NCI-H526 treated with DMSO at 0.1 percent for 48 hours (cell line): Measurements from ENCODE around the gene CLIP2.

Source experiments
- DNase-seq: peaks from one replicate; lab custom pipeline; 2025; lab: John Stamatoyannopoulos, UW

The CLIP2 gene

GRCh38 chr7:74271742-74272141 is 17.5 kb upstream of the CLIP2 start:
- DNase-seq: no peak

DNA sequence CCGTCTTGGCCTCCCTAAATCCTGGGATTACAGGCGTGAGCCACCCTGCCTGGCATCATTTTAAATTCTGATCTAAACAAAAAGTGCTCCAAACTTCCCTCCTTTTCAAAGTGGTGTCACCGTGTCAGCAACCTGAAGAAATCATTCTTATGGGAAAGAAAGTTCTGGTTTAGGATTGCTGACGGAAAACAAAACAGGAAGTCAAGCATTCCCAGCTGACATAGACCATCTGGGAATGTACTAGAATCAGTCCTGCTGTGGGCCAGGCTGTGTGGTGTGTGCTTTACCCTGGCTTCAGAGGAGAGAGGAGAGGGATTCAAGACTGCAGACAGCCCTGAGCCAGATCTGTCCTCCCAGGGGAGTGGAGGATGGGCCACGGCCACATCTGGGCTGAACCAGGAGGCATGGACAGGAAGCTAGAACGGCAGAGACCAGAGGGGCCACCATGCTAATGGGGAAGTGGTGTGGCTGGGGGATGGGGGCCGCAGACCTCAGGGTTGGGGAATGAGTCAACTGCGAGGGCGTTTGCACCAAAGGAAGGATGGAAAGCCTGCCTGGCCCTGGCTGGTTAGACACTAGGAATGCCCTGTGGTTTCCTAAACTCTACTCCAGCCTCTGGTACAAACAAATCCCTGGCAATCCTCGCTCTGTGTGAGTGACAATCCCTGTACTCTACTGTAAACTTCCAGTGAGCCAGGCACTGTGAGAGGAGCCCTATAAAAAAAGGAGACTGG is 16.7 kb upstream of the CLIP2 start:
- no peak for DNase-seq

GRCh38 chr7:74275401-74275881 is 13.8 kb upstream of the CLIP2 start:
- DNase-seq: no peak

GRCh38 chr7:74277636-74278035 is 11.6 kb upstream of the CLIP2 start:
- DNase-seq: no peak

- no peak for DNase-seq
These were observed 8.2 kb upstream of the CLIP2 start for GRCh38 chr7:74280985-74281384.

GRCh38 chr7:74282748-74283459 is 6.3 kb upstream of the CLIP2 start:
- DNase-seq: no peak

GRCh38 chr7:74283858-74284447 is 5.3 kb upstream of the CLIP2 start:
- DNase-seq: no peak

GRCh38 chr7:74284781-74285259 is 4.4 kb upstream of the CLIP2 start:
- no peak for DNase-seq

DNA sequence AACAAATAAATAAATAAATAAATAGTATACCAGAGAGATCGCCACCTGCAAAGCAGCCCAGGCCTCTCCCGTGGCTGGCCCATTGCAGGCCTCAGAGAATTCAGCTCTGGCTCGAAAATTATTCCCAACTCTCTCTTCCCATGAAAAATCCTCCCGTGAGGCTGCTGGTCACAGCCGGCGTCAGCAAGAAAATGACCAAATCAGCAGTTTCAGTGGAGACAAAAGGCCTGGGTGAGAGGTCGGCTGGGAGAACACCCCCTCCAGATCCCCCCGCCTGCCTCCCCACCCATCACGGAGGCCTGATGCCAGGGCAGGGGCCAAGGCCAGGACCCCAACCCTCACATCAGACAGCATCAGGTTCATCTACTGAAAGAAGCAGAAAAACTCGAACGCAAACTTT is 3.1 kb upstream of the CLIP2 start:
- no peak for DNase-seq

DNA sequence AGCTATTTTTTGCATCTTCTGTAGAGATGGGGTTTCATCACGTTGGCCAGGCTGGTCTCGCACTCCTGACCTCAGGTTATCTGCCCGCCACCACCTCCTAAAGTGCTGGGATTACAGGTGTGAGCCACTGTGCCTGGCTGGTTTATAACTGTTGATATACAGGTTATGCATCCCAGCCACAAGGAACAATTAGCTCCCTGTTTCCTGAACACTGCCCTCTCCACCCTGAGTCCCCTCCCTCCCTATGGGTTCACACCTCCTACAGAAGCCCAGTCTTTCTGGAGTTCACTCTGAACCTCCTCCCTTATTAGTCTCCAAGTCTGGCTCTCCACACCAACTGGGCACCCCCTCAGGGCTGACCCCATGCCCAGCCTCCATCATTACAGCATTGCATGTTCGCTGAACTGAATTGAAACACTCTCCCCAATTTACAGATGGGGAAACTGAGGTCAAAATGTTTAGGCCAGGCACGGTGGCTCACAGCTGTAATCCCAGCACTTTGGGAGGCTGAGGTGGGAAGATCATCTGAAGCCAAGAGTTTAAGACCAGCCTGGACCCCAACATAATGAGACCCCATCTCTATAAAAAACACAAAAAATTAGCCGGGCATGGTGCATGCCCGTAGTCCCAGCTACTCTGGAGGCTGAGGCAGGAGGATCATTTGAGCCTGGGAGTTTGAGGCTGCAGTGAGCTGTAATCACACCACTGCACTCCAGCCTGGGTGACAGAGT is 1.7 kb upstream of the CLIP2 start:
- DNase-seq: no peak

GRCh38 chr7:74288034-74288881 is 949 bp upstream of the CLIP2 start:
- no peak for DNase-seq

DNA sequence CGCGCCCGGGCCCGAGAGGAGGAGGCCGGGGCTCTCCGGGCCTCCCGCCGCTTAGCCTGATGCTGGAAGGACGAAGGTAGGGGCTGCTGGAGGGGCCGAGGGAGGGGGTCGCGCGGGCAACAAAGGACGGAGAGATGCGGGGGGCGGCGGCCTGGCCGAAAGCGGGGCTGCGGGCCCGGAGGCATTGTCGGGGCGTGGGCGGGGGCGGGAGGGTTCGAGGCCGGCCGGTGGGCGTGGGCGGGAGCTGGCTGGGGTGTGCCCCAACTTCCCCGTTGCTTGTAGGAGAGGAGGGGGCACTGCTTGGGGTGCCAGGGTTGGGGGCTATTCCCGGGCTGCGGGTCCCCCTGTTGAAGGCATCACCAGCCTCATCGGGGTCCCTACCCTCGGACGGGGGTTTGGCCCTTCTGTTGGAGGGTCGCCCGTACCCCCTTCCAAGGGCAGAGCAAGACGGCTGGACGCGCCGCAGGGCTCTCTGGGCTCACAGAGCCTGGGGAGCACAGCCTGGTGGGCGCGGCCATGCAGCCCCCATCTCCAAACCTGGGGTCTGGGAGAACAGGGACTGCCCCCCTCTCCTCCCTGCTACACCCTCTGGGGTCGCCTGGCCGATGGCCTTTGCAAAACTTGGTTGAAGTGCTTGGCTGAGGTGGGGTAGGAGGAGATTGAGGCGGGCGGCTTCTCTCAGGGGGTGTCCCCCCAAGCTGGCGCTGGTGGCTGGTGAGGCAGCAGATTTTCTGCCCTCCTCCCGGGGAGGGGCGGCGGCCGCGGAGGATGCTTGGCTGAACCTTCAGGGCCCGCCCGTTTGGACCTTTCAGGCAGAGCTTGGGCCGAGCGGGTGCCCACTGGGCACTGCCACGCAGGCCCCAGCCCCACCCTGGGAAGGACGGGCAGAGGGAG is 699 bp downstream of the CLIP2 start:
- no peak for DNase-seq

DNA sequence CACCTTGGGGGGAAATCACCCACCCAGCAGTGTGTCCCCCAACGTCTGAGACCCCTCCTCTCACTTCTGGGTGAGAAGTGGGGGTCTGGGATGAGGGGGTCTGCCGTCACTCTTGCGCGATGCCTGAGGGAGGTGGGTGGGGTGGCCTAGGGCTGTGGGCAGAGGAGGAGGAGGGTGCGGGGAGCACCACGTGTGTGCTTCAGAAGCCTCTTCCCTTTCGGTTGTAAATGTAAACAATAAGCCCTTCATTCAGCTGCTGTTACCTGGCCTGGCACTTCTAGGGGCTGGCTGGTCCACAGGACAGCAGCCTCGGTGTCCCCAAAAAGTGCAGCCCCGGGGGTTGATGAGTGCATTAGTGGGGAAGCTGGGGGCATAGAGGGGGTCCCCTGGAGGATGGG is 1.3 kb downstream of the CLIP2 start:
- DNase-seq: peak; percentile 49

DNA sequence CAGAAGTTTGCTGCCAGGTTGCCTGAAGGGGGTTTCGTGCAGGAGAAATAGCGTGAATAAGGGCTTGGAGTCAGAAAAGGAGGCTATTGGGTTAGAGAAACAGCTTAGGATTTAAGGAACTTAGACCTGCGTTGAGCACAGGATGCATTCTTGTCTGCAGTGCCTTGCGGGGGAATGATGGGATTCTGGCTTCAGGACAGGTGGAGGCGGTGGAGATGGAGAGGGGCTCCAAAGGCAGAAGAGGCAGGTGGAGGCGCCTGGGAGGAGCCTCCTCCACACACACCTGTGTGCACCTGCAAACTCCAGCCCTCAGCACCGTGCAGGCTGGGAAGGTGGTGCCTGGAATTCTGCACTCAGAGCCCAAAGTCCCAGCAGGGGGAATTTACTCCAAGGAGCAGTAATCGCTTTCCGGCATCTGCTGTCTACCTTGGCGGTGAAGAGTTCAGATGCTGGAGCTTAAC is 1.8 kb downstream of the CLIP2 start:
- peak; percentile 40 for DNase-seq

- DNase-seq: no peak
These were observed 2.3 kb downstream of the CLIP2 start for GRCh38 chr7:74291535-74291934.

DNA sequence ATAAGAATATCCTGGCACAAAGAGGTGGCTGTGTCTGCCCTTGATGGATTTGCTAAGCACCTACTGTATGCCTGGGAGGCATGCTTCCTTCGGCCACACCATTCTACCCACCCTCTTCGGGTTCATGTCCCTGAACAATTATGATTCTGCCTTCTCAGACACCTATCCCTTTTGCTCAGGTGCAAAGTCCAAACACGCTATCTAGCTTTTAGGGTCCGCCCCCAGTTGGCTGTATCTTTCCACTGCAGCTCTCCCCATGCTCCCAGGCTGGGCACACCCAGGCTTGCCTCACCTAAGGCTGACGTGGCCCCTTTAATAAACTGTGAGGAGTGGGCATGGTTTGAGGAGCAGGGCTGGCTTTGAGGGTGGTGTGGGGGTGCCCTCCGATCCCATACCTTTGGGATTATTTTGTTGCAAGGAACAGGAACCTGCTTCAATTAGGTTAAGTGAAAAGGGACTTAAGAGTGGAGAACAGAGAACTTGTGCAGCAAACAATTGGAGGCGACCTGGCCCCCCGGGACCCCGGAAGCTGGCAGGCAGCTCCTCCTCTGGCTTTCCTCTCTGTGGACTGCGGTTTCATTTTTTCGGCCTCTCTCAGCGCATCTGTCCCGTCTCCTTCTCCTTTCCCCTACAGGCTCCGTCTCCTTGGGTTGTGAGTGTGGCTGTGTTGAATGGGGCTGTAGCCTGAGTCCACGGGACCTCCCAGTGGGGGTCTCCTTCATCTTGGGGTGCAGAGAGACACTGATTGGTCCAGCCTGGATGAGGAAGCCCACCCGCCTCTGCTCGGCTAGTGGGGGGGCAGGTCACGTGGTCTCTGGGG is 3.8 kb downstream of the CLIP2 start:
- DNase-seq: peak; percentile 38

DNA sequence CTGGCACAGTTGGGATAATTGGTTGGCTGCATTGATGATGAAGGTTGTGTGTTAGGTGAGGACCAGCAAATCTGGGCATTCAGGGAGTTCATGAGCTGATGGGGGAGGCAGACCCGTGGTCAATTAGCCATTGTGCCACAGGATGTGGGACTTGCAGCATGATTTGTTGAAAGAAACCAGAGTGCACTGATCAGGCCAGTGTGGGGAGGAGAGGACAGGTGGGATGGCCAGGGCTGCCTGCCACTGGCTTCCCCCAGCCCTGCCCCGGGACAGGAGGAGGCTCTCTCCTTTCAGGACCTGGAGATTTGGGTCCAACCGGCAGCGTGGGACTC is 4.3 kb downstream of the CLIP2 start:
- DNase-seq: no peak

- peak; percentile 43 for DNase-seq
These were observed 5.2 kb downstream of the CLIP2 start for GRCh38 chr7:74294191-74294998.
